T-helper 1 cell (primary cell): ENCODE measurements around the gene IL5RA.

Experiments
- DNase-seq, 5 donors: peaks; one replicate each; pipeline ENCODE4 v3.0.0-alpha.2; 2012 to 2020

IL5RA gene

GRCh38 chr3:3107181-3107580 is 3.0 kb downstream of the IL5RA start:
- DNase-seq = no peak

GRCh38 chr3:3105815-3106214 is 4.4 kb downstream of the IL5RA start:
- no peak for DNase-seq

GRCh38 chr3:3105246-3105645 is 4.9 kb downstream of the IL5RA start:
- no peak for DNase-seq

- DNase-seq = no peak
Observed at GRCh38 chr3:3102751-3103150, 7.4 kb downstream of the IL5RA start.

GRCh38 chr3:3101660-3102458 is 8.3 kb downstream of the IL5RA start:
- DNase-seq = no peak

GRCh38 chr3:3097958-3098357 is 12.2 kb downstream of the IL5RA start:
- DNase-seq = no peak

GRCh38 chr3:3089017-3089416 is 21.2 kb downstream of the IL5RA start:
- DNase-seq = no peak

- DNase-seq = no peak
Observed at GRCh38 chr3:3087716-3088465, 22.3 kb downstream of the IL5RA start.

- no peak for DNase-seq
Observed at GRCh38 chr3:3087279-3087678, 22.9 kb downstream of the IL5RA start.

GRCh38 chr3:3086239-3086638 is 23.9 kb downstream of the IL5RA start:
- DNase-seq = no peak

- DNase-seq = no peak
Observed at GRCh38 chr3:3085782-3086181, 24.4 kb downstream of the IL5RA start.

GRCh38 chr3:3084890-3085289 is 25.3 kb downstream of the IL5RA start:
- no peak for DNase-seq

GRCh38 chr3:3082234-3082924 is 27.8 kb downstream of the IL5RA start:
- no peak for DNase-seq

- DNase-seq = no peak
Observed at GRCh38 chr3:3081381-3082233, 28.6 kb downstream of the IL5RA start.

GRCh38 chr3:3080309-3080708 is 29.9 kb downstream of the IL5RA start:
- DNase-seq = no peak

GRCh38 chr3:3074551-3075257 is 35.5 kb downstream of the IL5RA start:
- DNase-seq = no peak

- DNase-seq = no peak
Observed at GRCh38 chr3:3071136-3071535, 39.0 kb downstream of the IL5RA start.

GRCh38 chr3:3069723-3070122 is 40.5 kb downstream of the IL5RA start:
- no peak for DNase-seq

- no peak for DNase-seq
Observed at GRCh38 chr3:3068358-3068881, 41.8 kb downstream of the IL5RA start.

GRCh38 chr3:3066910-3067309 is 43.3 kb downstream of the IL5RA start:
- DNase-seq = no peak

GRCh38 chr3:3066378-3066777 is 43.8 kb downstream of the IL5RA start:
- DNase-seq = no peak

- no peak for DNase-seq
Observed at GRCh38 chr3:3065876-3066275, 44.3 kb downstream of the IL5RA start.
